GM10847 (cell line): ENCODE data around the gene NBEAL2.

Source experiments
- POLR2A ChIP-seq: IDR thresholded peaks from 2 replicates; pipeline ENCODE4 v1.6.1; 2011; ENCODE audit not compliant: insufficient read length; ENCODE audit errors: extremely low read depth

Gene NBEAL2

DNA sequence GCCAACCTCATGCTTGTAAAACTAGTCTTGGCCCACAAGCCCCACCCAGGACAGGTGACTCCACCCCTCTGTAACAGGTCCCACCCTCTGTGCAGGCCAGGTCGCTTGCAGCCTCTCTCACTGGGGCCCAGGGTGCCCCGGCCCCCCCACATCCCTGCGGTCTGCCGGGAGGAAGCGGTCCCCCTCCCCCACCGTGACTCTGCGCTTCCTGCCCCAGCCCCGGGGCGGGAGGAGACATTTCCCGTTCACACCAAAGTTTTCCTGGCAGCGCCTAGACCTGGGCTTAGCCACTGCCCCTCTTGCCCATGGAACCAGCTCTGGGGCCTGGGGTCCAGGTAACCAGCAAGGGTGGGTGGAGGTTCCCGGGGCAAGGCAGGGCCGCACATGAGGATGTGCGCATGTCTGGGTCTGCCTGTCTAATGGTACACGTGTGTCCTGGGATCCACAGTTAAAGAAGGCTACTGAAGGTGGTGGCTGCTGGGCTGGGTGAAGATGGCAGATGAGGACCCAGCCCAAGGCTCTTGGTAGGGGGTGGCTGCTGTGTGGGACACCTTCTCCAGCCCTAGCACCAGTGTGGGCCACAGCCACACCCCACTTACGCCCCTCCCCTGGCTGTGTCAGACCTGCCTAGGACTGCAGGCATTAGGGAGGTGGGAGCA, 8.4 kb downstream of the NBEAL2 start:
- TF ChIP-seq POLR2A = no peak

DNA sequence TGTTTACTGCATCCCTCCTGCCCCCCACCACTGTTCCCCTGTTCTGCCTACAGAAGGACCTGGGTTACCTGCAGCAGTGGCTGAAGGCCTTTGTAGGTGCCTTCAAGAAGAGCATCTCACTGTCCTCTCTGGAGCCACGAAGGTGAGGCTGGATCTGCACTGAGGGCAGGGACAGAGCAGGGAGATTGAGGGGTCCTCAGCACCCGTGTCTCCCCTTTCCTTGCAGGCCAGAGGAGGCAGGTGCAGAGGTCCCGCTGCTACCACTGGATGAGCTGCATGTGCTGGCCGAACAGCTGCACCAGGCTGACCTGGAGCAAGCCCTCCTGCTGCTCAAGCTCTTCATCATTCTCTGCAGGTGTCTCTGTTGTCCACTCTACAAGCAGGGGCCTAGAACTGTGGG, 9.2 kb downstream of the NBEAL2 start:
- TF ChIP-seq POLR2A = no peak

DNA sequence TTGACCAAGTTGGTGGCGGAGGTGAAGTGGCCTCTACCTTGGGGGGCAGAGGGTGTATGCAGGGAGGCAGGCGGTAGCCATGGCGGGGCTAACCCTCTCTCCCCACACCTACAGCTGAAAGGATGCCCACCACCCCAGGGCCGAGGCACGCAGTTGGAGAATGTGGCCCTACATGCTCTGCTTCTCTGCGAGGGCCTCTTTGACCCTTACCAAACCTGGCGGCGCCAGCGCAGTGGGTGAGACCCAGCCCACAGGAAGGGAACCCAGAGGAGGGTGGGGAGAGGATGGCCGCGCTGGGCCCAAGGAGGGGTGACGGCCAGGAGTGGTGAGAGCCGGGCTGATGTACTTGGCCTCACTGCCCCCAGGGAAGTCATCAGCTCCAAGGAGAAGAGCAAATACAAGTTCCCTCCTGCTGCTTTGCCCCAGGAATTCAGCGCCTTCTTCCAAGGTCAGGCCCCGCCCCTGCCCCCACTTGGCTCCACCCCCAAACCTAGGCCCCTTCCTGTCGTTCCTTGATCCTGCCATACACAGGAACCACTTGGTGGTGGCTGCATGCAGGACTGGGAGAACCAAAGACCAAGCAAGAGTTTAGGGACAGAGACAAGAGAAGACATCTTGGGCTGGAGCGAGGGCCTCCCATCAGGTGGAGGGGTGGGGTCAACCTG, 9.8 kb downstream of the NBEAL2 start:
- TF ChIP-seq POLR2A = no peak

DNA sequence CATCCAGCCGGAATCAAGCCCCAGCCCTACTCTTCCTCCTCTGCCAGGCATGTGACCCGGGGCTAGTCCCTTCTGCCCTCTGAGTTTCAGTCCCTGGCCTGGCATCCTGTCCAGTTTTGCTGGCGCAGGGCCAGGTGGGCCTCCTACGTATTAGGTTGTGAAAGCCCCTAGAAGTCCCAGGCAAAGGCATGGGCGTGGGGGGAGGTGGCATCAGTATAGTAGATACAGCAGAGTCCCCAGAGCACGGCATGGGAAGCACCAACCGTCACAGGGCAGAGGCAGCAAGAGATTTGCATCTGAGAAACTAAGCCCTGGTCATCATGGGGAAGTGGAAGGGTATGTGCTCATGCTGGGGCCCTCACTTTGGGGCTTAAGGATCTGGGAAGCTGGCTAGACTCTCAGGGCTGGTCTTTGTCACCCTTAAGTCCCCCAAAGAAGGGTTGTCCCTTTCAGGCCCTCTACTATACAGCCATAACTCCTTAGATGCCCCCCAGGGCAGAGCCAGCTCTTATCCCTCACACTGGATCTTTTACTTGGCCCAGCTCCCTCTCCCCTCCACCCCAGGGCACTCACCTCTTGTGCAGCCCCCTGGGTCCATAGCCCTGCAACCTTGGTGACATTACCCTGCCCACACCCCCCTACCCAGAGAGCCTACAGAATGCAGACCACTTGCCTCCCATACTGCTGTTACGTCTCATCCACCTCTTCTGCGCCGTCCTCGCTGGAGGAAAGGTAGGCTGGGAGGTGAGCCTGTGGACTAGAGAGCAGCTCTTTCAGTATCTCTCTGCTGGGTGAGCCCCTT, 11.3 kb downstream of the NBEAL2 start:
- TF ChIP-seq POLR2A = no peak

DNA sequence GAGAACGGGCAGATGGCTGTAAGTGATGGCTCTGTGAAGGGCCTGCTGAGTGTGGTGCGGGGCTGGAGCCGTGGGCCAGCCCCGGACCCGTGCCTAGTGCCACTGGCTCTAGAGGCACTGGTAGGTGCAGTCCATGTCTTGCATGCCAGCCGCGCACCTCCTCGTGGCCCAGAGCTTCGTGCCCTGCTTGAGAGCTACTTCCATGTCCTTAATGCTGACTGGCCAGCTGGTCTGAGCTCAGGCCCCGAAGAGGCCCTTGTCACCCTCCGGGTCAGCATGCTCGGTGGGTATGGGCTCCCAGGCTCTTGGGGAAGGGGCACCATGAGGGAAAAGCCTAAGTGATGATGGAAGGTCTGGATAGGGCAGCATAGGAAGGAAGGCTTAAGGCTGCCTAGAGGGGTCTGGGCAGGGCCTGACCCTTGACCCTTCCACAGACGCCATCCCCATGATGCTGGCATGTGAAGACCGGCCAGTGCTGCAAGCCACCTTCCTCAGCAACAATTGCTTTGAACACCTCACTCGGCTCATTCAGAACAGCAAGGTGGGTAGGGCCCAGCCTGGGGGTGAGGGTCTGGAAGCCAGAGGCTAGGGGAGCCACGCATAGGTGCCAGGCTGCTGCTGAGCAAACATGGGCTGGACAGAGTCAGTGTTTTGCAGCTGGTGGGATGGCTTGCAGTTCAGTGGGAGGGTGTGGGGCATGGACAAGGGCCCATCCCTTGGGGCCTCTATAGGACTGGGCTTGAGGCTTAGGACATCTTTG, 12.1 kb downstream of the NBEAL2 start:
- no peak for TF ChIP-seq POLR2A

DNA sequence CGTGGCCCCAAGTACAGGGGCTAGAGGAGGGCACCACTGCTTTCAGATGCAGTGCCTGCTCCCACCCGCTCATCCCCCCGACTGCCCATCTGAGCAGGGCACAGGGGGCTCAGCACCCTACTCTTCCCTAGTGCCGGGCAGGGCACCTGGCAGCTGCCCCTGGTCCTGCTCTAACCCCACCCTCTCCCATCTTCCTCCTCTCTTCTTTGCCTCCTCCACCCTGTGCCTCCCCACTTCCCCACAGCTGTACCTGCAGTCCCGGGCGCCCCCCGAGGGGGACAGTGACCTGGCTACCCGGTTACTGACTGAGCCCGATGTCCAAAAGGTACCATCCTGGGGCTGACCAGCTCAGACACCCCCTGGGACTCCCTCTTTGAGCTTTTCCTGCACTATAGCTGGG, 12.8 kb downstream of the NBEAL2 start:
- no peak for TF ChIP-seq POLR2A

DNA sequence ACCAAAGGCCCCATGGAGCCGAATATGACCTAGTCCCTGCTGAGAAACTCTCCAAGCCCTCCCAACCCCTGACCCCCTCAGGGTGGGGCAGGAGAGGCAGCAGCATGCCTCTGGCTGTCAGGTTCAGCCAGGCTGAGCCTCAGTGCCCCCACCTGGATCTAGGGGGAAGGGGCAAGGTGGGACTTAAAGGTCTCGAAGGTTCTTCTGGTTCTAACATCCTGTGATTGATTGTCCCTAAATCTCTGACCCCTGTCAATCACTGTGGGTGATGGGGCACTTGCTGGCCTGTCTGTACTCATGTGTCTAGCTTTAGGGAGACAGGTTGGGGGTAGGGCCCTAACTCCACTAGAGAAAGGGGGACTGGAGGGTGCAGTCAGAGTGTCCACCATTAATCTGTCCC, 13.8 kb downstream of the NBEAL2 start:
- TF ChIP-seq POLR2A = no peak

DNA sequence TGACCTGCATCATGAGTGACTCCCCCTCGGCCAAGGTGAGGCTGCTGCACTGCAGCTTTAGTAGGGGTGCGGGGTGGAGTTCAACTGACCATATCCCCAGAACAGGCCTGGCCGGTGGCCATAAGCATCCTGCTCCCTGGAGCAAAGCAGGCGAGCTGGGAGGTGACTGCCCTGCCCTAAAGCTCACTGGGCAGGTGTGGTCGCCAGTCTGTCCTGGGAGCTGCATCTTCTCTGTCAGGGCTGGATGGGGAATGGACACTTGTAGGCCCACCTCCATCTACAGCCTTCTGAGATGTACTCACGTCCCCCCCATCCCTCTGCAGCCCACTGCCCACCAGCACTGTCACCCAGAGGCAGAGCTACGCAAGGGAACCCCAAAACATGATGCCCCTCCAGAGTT, 14.5 kb downstream of the NBEAL2 start:
- TF ChIP-seq POLR2A = no peak

DNA sequence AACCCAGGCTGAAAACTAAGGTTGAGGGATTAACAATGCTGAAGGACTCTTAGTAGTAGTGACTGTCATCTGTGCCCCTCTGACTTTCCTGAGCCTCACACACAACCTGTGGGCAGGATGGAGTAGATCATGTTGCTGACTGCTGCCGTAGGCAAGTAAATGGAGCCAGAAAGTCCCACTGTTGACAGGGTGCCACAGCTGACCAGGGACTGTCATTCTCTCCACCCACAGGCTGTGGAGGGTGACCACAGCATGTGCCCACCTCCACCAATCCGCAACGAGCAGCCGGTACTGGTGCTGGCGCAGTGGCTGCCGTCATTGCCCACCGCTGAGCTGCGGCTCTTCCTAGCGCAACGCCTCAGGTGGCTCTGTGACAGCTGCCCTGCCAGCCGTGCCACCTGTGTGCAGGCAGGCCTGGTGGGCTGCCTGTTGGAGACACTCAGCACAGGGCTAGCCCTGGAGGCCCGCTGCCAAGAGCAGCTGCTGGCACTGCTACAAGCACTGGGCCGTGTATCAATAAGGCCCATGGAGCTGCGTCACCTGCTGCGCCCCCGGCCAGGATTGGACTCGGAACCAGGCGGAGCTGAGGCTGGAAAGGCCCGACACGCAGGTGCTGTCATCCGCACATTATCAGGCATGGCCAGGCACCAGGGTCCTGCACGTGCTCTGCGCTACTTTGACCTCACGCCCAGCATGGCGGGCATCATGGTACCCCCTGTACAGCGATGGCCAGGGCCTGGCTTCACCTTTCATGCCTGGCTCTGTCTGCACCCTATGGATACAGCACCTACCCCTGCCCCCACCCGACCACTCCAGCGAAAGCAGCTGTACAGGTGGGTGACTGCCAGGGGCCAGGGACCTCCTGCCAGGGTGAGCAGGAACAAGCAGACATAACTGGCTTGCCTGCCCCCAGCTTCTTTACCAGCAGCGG, 15.6 kb downstream of the NBEAL2 start:
- TF ChIP-seq POLR2A = no peak

DNA sequence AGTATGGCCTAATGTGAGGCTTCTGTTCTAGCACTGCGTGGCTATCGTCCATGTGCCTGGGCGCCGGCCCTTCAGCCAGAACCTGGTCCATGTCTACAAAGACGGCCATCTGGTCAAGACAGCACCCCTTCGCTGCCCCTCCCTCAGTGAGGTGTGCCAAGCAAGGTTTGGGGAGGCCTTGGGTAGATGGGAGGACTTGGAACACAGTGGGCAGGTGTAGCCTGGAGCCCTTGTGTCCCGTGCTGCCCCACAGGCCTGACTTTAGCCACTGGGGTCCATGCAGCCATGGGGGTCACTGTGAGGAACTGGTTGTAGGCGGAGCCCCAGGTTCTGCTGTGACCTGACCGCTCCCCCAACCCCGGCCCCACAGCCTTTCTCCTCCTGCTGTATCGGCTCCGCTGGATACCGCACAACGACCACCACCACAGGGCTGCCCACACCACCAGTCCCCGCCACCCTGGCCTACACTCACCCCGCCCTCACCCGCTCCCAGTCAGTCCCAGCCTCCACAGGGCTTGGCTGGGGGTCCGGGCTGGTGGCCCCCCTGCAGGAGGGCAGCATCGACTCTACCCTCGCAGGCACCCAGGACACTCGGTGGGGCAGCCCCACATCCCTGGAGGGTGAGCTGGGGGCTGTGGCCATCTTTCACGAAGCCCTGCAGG, 16.6 kb downstream of the NBEAL2 start:
- no peak for TF ChIP-seq POLR2A

DNA sequence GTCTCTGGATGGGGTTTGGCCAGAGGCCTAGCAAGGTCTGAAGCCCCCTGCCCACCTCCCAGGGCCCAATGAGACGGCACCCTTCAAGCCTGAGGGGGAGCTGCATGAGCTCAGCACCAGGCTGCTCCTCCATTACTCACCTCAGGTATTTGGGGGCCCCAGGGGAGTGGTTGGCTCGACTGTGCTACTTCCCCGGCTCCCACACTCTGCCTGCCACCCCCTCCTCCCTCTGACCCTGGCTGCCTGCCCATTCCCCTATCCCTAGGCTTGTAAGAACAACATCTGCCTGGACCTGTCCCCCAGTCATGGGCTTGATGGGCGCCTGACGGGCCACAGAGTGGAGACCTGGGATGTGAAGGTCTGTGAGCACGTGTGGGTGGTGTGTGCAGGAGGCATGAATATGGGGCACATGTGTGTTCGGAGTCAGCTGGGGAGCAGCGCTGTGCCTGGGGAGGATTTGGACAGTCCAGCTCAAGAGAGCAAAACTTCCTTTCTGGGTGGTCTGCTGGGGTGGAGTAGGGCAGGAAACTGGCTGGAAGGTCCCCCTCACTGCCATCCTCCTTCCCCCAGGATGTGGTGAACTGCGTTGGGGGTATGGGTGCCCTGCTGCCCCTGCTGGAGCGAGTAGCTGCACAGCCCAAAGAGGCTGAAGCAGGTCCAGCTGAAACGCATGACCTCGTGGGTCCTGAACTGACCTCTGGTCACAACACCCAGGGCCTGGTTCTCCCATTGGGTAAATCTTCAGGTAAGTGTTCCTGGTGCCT, 17.4 kb downstream of the NBEAL2 start:
- TF ChIP-seq POLR2A = no peak

DNA sequence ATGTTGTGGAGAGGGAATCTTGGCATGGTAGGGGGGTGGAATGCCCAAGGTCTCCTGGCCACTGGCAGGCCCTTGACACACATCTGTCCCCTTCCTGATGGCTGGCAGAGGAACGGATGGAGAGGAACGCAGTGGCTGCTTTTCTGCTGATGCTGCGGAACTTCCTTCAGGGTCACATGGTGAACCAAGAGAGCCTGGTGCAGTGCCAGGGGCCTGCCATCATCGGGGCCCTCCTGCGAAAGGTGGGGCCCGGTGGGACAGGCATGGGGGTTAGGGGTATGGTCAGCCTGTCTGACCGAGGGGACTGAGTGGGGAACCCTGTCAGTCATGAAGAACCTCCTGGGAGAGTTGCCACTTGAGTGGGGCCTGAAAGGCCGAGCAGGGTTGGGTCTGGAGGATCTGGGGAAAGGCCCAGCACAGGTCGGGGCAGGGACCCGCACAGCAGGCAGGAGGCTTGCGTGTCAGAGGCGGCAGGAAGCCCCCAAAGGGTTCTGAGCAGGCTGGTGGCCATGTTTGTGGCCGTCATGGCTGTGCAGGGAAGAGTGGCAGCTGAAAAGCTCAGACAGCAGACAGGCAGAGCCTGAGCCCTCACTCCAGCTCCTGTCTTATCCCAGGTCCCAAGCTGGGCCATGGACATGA, 18.1 kb downstream of the NBEAL2 start:
- no peak for TF ChIP-seq POLR2A

DNA sequence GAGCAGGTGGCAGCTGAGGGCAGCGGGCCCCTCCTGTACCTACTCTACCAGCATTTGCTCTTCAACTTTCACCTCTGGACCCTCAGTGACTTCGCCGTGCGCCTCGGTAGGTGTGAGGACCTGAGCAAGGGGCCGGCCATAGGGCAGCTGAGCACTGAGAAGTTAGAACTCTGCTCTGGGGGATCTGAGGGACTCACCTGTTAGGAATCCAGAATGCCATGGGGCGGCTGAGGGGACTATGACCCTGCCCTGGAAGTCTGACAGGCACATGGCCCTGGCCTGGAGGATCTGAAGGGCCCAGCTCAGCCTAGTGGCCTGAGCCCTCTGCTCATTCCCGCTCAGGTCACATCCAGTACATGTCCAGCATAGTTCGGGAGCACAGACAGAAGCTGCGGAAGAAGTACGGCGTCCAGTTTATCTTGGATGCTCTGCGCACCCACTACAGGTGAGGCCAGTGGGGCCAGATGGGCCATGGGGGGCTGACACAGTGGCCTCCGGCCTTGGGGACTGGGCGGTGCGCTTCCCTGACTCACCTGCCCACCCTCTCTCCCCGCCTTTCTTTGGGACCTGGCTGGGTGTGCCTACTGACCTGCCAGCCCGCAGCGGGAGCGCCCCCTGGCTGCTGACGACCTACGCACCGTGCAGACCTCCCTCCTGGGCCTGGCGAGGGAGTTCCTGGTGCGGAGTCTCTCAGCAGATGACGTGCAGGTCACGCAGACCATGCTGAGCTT, 18.8 kb downstream of the NBEAL2 start:
- TF ChIP-seq POLR2A = no peak
